ENCODE measurements around the gene GUCA1A.

GUCA1A gene

DNA sequence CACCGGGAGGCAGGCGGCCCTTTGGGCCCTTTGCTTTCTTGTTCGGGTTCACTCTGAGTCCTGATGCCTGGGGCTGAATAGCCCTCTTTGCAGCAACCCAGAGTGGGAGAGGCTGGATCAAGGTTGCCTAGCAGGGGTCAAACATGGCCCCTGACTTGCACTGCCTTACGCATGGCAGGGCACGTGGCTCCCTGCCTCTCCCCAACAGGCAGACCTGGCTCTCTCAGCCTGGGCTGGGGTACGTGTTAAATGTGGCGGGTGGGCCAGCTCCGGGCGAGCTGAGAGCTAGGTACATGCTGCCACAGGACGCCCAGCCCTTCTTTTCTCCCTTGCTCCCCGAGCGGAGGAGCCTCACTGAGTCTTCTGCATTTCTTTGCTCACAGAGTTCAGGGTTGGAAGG lies 38.0 kb upstream of the GUCA1A start:
- Histone ChIP-seq H2AFZ (ENCODE audit: low read length) (no peak overlapping the region), H3K79me2 (ENCODE audit: insufficient read depth, low read length) (no peaks in the 10 kb centered on the region)
- TF ChIP-seq CTCF (conservative IDR thresholded peaks at IDR 0.05; ENCODE audit: low read length) (no peak), EZH2phosphoT487 (IDR thresholded peaks at IDR 0.05; ENCODE audit: borderline replicate concordance) (no peak)

DNA sequence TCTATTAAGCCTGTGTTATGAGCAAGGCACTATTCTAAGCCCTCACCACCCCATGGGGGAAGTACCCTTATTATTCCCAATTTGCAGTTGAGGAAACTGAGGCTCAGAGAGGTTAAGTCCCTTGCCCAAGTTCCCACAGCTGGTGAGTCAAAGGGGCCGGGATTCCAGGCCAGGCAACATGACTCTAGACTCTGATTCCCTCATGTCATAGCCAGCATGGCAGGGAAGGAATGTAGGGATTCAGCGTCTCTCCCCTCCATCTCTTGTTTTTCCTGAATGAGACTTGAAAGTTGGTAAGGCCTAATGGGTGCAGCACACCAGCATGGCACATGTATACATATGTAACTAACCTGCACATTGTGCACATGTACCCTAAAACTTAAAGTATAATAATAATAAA lies 37.4 kb upstream of the GUCA1A start:
- TF ChIP-seq EZH2phosphoT487 (IDR thresholded peaks at IDR 0.05; ENCODE audit: borderline replicate concordance) = no peak
- TF ChIP-seq CTCF (conservative IDR thresholded peaks at IDR 0.05; ENCODE audit: low read length) = no peak
- no peak overlapping the region for H2AFZ ChIP-seq (ENCODE audit: low read length)
- H3K79me2 ChIP-seq (ENCODE audit: insufficient read depth, low read length) = no peaks in the 10 kb centered on the region
- H3K36me3 ChIP-seq (ENCODE audit: insufficient read depth, low read length) = no peaks in the 10 kb centered on the region
- H3K9ac ChIP-seq (ENCODE audit: low read depth, low read length, poor library complexity, severe bottlenecking) = no peak overlapping the region
- no peak overlapping the region for H3K4me2 ChIP-seq (ENCODE audit: low read depth, low read length, poor library complexity, severe bottlenecking)
- no peaks in the 10 kb centered on the region for H3K9me2 ChIP-seq (replicated peaks; ENCODE audit: low read depth, low read length)
- no peaks in the 10 kb centered on the region for H3K27me3 ChIP-seq (ENCODE audit: insufficient read depth, low read length, poor library complexity, severe bottlenecking)
- H3K4me3 ChIP-seq (ENCODE audit: low read length, poor library complexity, severe bottlenecking) = no peak overlapping the region
- no peaks in the 10 kb centered on the region for H3K4me1 ChIP-seq (ENCODE audit: insufficient read depth, low read length, poor library complexity, severe bottlenecking)
- H4K20me1 ChIP-seq (ENCODE audit: insufficient read depth, low read length, poor library complexity, severe bottlenecking) = no peaks in the 10 kb centered on the region
- no peaks in the 10 kb centered on the region for H3K9me3 ChIP-seq (ENCODE audit: insufficient read depth, low read depth, low read length)
- H3F3A ChIP-seq (ENCODE audit: low read depth) = no peaks in the 10 kb centered on the region

More for the DNA sequence above, 38.0 kb upstream of the GUCA1A start:
- Histone ChIP-seq H3K9me2 (replicated peaks; ENCODE audit: low read depth, low read length) (no peaks in the 10 kb centered on the region), H3K9me3 (ENCODE audit: insufficient read depth, low read depth, low read length) (no peaks in the 10 kb centered on the region), H3K36me3 (ENCODE audit: insufficient read depth, low read length) (no peaks in the 10 kb centered on the region), H3K9ac (ENCODE audit: low read depth, low read length, poor library complexity, severe bottlenecking) (no peak overlapping the region), H3K27me3 (ENCODE audit: insufficient read depth, low read length, poor library complexity, severe bottlenecking) (no peaks in the 10 kb centered on the region), H3K4me1 (ENCODE audit: insufficient read depth, low read length, poor library complexity, severe bottlenecking) (no peaks in the 10 kb centered on the region), H3K4me3 (ENCODE audit: low read length, poor library complexity, severe bottlenecking) (no peak overlapping the region), H4K20me1 (ENCODE audit: insufficient read depth, low read length, poor library complexity, severe bottlenecking) (no peaks in the 10 kb centered on the region), H3K4me2 (ENCODE audit: low read depth, low read length, poor library complexity, severe bottlenecking) (no peak overlapping the region), H3F3A (ENCODE audit: low read depth) (no peaks in the 10 kb centered on the region)

- Histone ChIP-seq H4K20me1 (ENCODE audit: insufficient read depth, low read length, poor library complexity, severe bottlenecking) (no peaks in the 10 kb centered on the region), H3K4me3 (ENCODE audit: low read length, poor library complexity, severe bottlenecking) (no peak overlapping the region), H3K9me3 (ENCODE audit: insufficient read depth, low read depth, low read length) (no peaks in the 10 kb centered on the region), H3K36me3 (ENCODE audit: insufficient read depth, low read length) (no peaks in the 10 kb centered on the region), H3K9ac (ENCODE audit: low read depth, low read length, poor library complexity, severe bottlenecking) (no peak overlapping the region), H3K4me2 (ENCODE audit: low read depth, low read length, poor library complexity, severe bottlenecking) (no peak overlapping the region), H2AFZ (ENCODE audit: low read length) (peak overlapping the region; percentile 54), H3K9me2 (replicated peaks; ENCODE audit: low read depth, low read length) (no peaks in the 10 kb centered on the region), H3K27me3 (ENCODE audit: insufficient read depth, low read length, poor library complexity, severe bottlenecking) (no peaks in the 10 kb centered on the region), H3F3A (ENCODE audit: low read depth) (no peaks in the 10 kb centered on the region), H3K79me2 (ENCODE audit: insufficient read depth, low read length) (no peaks in the 10 kb centered on the region), H3K4me1 (ENCODE audit: insufficient read depth, low read length, poor library complexity, severe bottlenecking) (no peaks in the 10 kb centered on the region)
- TF ChIP-seq EZH2phosphoT487 (IDR thresholded peaks at IDR 0.05; ENCODE audit: borderline replicate concordance) (no peak), CTCF (conservative IDR thresholded peaks at IDR 0.05; ENCODE audit: low read length) (peak; percentile 65)
Measured at GRCh38 chr6:42136508-42137193, 36.5 kb upstream of the GUCA1A start.
